ENCODE data around the gene THAP10.

DNA sequence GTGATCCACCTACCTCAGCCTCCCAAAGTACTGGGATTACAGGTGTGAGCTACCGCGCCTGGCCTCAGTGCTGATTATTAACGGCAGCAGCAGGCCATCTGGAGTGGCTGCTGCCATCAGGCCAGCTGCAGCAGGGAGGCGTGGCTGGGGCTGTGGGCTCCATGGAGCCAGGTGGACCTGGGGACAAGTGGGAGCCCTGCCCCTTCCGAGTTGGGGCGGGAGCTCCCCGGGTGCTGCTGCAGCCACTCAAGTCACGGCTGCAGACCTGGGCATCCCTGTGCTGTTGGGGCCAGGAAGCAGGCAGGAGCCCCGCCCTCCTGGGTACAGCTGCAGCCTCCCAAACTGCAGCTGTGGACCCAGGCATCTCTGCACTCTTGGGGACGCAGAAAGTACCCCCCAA, 24.3 kb upstream of the THAP10 start:
- TF ChIP-seq EP300 (IDR thresholded peaks at IDR 0.05), result no peak
- TF ChIP-seq, protein P1, sequence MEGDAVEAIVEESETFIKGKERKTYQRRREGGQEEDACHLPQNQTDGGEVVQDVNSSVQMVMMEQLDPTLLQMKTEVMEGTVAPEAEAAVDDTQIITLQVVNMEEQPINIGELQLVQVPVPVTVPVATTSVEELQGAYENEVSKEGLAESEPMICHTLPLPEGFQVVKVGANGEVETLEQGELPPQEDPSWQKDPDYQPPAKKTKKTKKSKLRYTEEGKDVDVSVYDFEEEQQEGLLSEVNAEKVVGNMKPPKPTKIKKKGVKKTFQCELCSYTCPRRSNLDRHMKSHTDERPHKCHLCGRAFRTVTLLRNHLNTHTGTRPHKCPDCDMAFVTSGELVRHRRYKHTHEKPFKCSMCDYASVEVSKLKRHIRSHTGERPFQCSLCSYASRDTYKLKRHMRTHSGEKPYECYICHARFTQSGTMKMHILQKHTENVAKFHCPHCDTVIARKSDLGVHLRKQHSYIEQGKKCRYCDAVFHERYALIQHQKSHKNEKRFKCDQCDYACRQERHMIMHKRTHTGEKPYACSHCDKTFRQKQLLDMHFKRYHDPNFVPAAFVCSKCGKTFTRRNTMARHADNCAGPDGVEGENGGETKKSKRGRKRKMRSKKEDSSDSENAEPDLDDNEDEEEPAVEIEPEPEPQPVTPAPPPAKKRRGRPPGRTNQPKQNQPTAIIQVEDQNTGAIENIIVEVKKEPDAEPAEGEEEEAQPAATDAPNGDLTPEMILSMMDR (IDR thresholded peaks at IDR 0.05), result no peak
- TF ChIP-seq POLR2A (IDR thresholded peaks at IDR 0.05), result no peak

Measured in upper lobe of left lung (tissue), 4 donors.